ENCODE data around the gene SLC35A5. TPM values are rescaled to one million over a fixed set of nuclear protein-coding genes. Genes with fewer than 3 reads are reported as not detected.

SLC35A5 gene
- total RNA-seq, 2 donors from 2014 or later: 39.9 to 43.2 TPM

DNA sequence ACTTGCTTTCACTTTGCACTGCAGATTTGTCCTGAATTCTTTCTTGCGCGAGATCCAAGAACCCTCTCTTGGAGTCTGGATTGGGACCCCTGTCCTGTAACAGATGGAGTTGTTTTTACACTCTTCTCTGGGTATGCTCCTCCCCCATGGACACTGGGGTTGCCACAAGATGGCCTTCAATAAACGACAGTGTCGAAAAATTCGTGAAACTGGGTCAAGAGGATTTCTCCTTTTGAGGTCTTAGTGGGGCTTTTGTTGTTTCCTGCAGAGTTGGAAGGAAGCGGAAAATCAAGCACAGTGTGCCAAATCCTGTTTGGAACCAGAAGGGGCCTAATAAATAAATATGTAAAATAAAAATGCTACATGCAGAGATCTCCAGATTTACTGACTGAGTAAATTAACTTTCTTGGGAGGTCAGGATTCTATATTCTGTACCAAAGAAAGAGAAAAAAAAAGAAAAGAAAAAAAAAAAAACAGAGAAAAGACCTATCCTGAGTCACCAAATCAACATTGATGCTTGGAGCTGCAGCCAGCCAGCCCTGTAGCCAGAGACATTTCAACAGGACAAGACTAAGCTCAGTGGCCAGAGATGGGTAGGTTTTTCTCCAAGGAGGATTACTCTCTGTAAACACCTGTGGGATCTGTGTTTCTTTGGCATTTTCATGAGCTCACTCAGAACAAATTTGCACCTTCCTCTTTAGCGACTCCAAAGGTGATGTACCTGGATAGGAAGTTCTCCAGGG lies 54.3 kb downstream of the SLC35A5 start:
- H3K27ac ChIP-seq (ENCODE audit: low read depth, low read length): peak overlapping the region; percentile 50
- no peak for DNase-seq
- H3K27ac Mint-ChIP-seq: no peak overlapping the region
- peaks cover 7% of the 10 kb centered on the region for H3K4me1 Mint-ChIP-seq
- no peaks in the 10 kb centered on the region for H3K36me3 Mint-ChIP-seq (ENCODE audit: low read depth)
- H3K4me3 Mint-ChIP-seq: no peak overlapping the region
- H3K27me3 Mint-ChIP-seq (ENCODE audit: insufficient read depth): no peaks in the 10 kb centered on the region
- H3K4me3 ChIP-seq (ENCODE audit: low read length): no peak overlapping the region
- H3K9ac ChIP-seq (ENCODE audit: extremely low read depth, low read length, poor library complexity, severe bottlenecking): no peak overlapping the region
- H3K36me3 ChIP-seq (ENCODE audit: control insufficient read depth, insufficient read depth, low read length): no peaks in the 10 kb centered on the region
- no peaks in the 10 kb centered on the region for H3K9me3 Mint-ChIP-seq
- no peaks in the 10 kb centered on the region for H3K9me3 ChIP-seq (ENCODE audit: control insufficient read depth, low read length)
- 55 to 80% methylated on average over 4 to 7 of the region's 7 CpGs for WGBS, 2 experiments (ENCODE audit: insufficient coverage in 1 of 2, insufficient read length in 1 of 2)
- no peaks in the 10 kb centered on the region for H3K27me3 ChIP-seq (ENCODE audit: control insufficient read depth, insufficient read depth, low read length, poor library complexity, severe bottlenecking)
- no peaks in the 10 kb centered on the region for H3K4me1 ChIP-seq (ENCODE audit: control insufficient read depth, insufficient read depth, low read length)
- no peak for TF ChIP-seq CTCF (conservative IDR thresholded peaks at IDR 0.05)

DNA sequence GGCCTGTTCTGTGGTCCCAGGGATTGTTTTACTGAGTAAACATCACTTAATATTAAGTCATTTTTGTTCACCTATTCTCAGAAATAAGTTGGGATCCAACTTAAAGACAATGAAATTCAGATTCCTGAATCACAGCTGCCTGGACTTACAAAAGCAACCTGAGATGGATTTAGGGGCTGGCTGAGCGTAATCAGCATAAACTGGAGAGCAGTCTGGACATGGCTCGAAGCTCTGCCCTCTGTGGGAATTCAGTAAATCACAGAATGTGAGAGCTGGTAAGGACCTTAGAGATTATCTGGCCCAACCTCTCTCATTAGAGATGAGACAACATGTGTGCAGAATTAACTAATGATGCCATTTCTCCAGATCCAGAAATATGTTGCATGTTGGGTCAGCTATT lies 55.4 kb downstream of the SLC35A5 start:
- no peaks in the 10 kb centered on the region for H3K36me3 ChIP-seq (ENCODE audit: control insufficient read depth, insufficient read depth, low read length)
- H3K27ac Mint-ChIP-seq: no peak overlapping the region
- no peak for DNase-seq

GRCh38 chr3:112619295-112619694 lies 57.5 kb downstream of the SLC35A5 start:
- no peak overlapping the region for H3K4me3 Mint-ChIP-seq
- Histone ChIP-seq H3K4me1 (ENCODE audit: control insufficient read depth, insufficient read depth, low read length) (peaks cover 2% of the 10 kb centered on the region), H3K9ac (ENCODE audit: extremely low read depth, low read length, poor library complexity, severe bottlenecking) (no peak overlapping the region), H3K27me3 (ENCODE audit: control insufficient read depth, insufficient read depth, low read length, poor library complexity, severe bottlenecking) (no peaks in the 10 kb centered on the region), H3K9me3 (ENCODE audit: control insufficient read depth, low read length) (no peaks in the 10 kb centered on the region), H3K4me3 (ENCODE audit: low read length) (no peak overlapping the region), H3K27ac (ENCODE audit: low read depth, low read length) (no peak overlapping the region), H3K36me3 (ENCODE audit: control insufficient read depth, insufficient read depth, low read length) (no peaks in the 10 kb centered on the region)
- no peaks in the 10 kb centered on the region for H3K9me3 Mint-ChIP-seq
- H3K27ac Mint-ChIP-seq: no peak overlapping the region
- H3K36me3 Mint-ChIP-seq (ENCODE audit: low read depth): no peaks in the 10 kb centered on the region
- no peak for TF ChIP-seq CTCF (conservative IDR thresholded peaks at IDR 0.05)
- H3K4me1 Mint-ChIP-seq: peaks cover 13% of the 10 kb centered on the region
- DNase-seq: no peak
- H3K27me3 Mint-ChIP-seq (ENCODE audit: insufficient read depth): no peaks in the 10 kb centered on the region
- WGBS, 2 experiments (ENCODE audit: insufficient coverage in 1 of 2, insufficient read length in 1 of 2): 95 to 100% methylated on average over 2 of the region's 2 CpGs

More for the DNA sequence above, 55.4 kb downstream of the SLC35A5 start:
- TF ChIP-seq CTCF (conservative IDR thresholded peaks at IDR 0.05): no peak
- Mint-ChIP-seq H3K27me3 (ENCODE audit: insufficient read depth) (no peaks in the 10 kb centered on the region), H3K9me3 (no peaks in the 10 kb centered on the region), H3K4me1 (peaks cover 7% of the 10 kb centered on the region), H3K36me3 (ENCODE audit: low read depth) (no peaks in the 10 kb centered on the region), H3K4me3 (no peak overlapping the region)
- H3K9ac ChIP-seq (ENCODE audit: extremely low read depth, low read length, poor library complexity, severe bottlenecking): no peak overlapping the region
- no peak overlapping the region for H3K4me3 ChIP-seq (ENCODE audit: low read length)
- 92 to 94% methylated on average over 2 of the region's 2 CpGs for WGBS, 2 experiments (ENCODE audit: insufficient coverage in 1 of 2, insufficient read length in 1 of 2)
- H3K9me3 ChIP-seq (ENCODE audit: control insufficient read depth, low read length): no peaks in the 10 kb centered on the region
- H3K27ac ChIP-seq (ENCODE audit: low read depth, low read length): no peak overlapping the region
- H3K4me1 ChIP-seq (ENCODE audit: control insufficient read depth, insufficient read depth, low read length): no peaks in the 10 kb centered on the region
- no peaks in the 10 kb centered on the region for H3K27me3 ChIP-seq (ENCODE audit: control insufficient read depth, insufficient read depth, low read length, poor library complexity, severe bottlenecking)
